Myocyte (in vitro differentiated cells): ENCODE measurements around the gene PCNT. TPM values are rescaled to one million over a fixed set of nuclear protein-coding genes. Genes with fewer than 3 reads are reported as not detected.

Experiments
- DNase-seq: peaks from one replicate; pipeline ENCODE4 v3.0.0-alpha.2; 2012; ENCODE audit warnings: low read depth
- total RNA-seq: library from RNA; depleted of rRNA; stranded (reverse); fragments of >200 nt; gene quantifications from 2 replicates; pipeline ENCODE4 v1.2.3, GENCODE V29; 2014

Gene PCNT
- total RNA-seq, 1 donor from 2014 or later = 32.2 TPM

- no peak for DNase-seq
Measured at GRCh38 chr21:46471514-46471913, 147.6 kb downstream of the PCNT start.

- no peak for DNase-seq
Measured at GRCh38 chr21:46472246-46472645, 148.3 kb downstream of the PCNT start.

GRCh38 chr21:46474382-46474781 is 150.4 kb downstream of the PCNT start:
- no peak for DNase-seq

- no peak for DNase-seq
Measured at GRCh38 chr21:46475296-46475695, 151.3 kb downstream of the PCNT start.

- peak; percentile 78 for DNase-seq
Measured at GRCh38 chr21:46477765-46478164, 153.8 kb downstream of the PCNT start.

- no peak for DNase-seq
Measured at GRCh38 chr21:46478910-46479309, 155.0 kb downstream of the PCNT start.

- no peak for DNase-seq
Measured at GRCh38 chr21:46480466-46480865, 156.5 kb downstream of the PCNT start.

- no peak for DNase-seq
Measured at GRCh38 chr21:46482225-46482845, 158.4 kb downstream of the PCNT start.

- no peak for DNase-seq
Measured at GRCh38 chr21:46482846-46483231, 158.9 kb downstream of the PCNT start.

- peak; percentile 73 for DNase-seq
Measured at GRCh38 chr21:46483300-46484295, 159.6 kb downstream of the PCNT start.

- DNase-seq = no peak
Measured at GRCh38 chr21:46486481-46487126, 162.6 kb downstream of the PCNT start.

GRCh38 chr21:46489162-46489663 is 165.3 kb downstream of the PCNT start:
- no peak for DNase-seq

- no peak for DNase-seq
Measured at GRCh38 chr21:46489800-46490199, 165.8 kb downstream of the PCNT start.

GRCh38 chr21:46491553-46491952 is 167.6 kb downstream of the PCNT start:
- no peak for DNase-seq

- no peak for DNase-seq
Measured at GRCh38 chr21:46492851-46493250, 168.9 kb downstream of the PCNT start.

GRCh38 chr21:46493828-46494227 is 169.9 kb downstream of the PCNT start:
- no peak for DNase-seq

Other genes with a start within 250 kb of the PCNT start
- 941 and 998 TPM in 2 replicates for gene COL6A2, start 226.0 kb upstream of the PCNT start, total RNA-seq
- 0.37 TPM in 1 of 2 replicates, not detected in the other for gene FTCD, start 168.6 kb upstream of the PCNT start, total RNA-seq
- 16.1 and 16.8 TPM in 2 replicates for gene SPATC1L, start 139.7 kb upstream of the PCNT start, total RNA-seq
- 116 and 211 TPM in 2 replicates for gene LSS, start 95.4 kb upstream of the PCNT start, total RNA-seq
- 85.4 and 103 TPM in 2 replicates for gene MCM3AP, start 38.5 kb upstream of the PCNT start, total RNA-seq
- 21.5 and 31.5 TPM in 2 replicates for gene YBEY, start 37.8 kb upstream of the PCNT start, total RNA-seq
- 1.2 and 1.7 TPM in 2 replicates for gene C21orf58, start 286 bp upstream of the PCNT start, total RNA-seq
- 14.6 and 17.7 TPM in 2 replicates for gene DIP2A, start 134.7 kb downstream of the PCNT start, total RNA-seq